Measurements from ENCODE around the gene UFD1. TPM values are rescaled to one million over a fixed set of nuclear protein-coding genes. Genes with fewer than 3 reads are reported as not detected.

UFD1 gene
- total and polyA plus RNA-seq, 2 of the 4 experiments (the other 2 are of a cell fraction): 149 to 152 TPM

GRCh38 chr22:19494001-19494560 lies 15.1 kb upstream of the UFD1 start (continued):
- no peak for TF ChIP-seq CHD1 (IDR thresholded peaks at IDR 0.05; ENCODE audit: low read depth, low read length)
- TF ChIP-seq SMC3 (IDR thresholded peaks at IDR 0.05; ENCODE audit: low read depth, low read length): no peak
- no peak for TF ChIP-seq RAD21 (IDR thresholded peaks at IDR 0.05; ENCODE audit: low read length)

GRCh38 chr22:19492504-19493174 lies 13.6 kb upstream of the UFD1 start:
- Histone ChIP-seq H3K36me3 (ENCODE audit: control insufficient read depth, insufficient read depth, low read length) (peaks cover 1% of the 10 kb centered on the region), H2BK20ac (ENCODE audit: low read depth, low read length) (no peak overlapping the region), H3K27ac (ENCODE audit: insufficient read depth, low read length) (no peak overlapping the region), H3K18ac (ENCODE audit: low read depth, low read length) (no peak overlapping the region), H3K56ac (ENCODE audit: extremely low read depth, insufficient read depth, low read length) (no peak overlapping the region), H3K14ac (replicated peaks; ENCODE audit: low read depth, low read length) (no peak overlapping the region), H2AK9ac (replicated peaks; ENCODE audit: low read depth, low read length, poor library complexity) (no peak overlapping the region), H3K9ac (ENCODE audit: low read depth, low read length) (no peak overlapping the region), H3K23ac (ENCODE audit: low read depth, low read length) (no peak overlapping the region), H4K8ac (ENCODE audit: low read depth in 2 of 2, low read length in 2 of 2) (no peak overlapping the region), H3K9me3 (ENCODE audit: control insufficient read depth, insufficient read depth, low read length) (no peaks in the 10 kb centered on the region), H3K79me1 (ENCODE audit: low read depth in 1 of 2, low read length in 2 of 2) (no peaks in the 10 kb centered on the region), H3K4me2 (ENCODE audit: low read depth, low read length) (no peak overlapping the region), H2AFZ (replicated peaks; ENCODE audit: low read length, poor library complexity) (no peak overlapping the region), H4K5ac (ENCODE audit: low read depth, low read length) (no peak overlapping the region), H4K91ac (ENCODE audit: insufficient read depth, low read depth, low read length) (no peak overlapping the region), H2BK15ac (ENCODE audit: low read depth, low read length) (no peak overlapping the region), H3K4me3 (ENCODE audit: insufficient read depth, low read depth, low read length) (no peak overlapping the region), H4K20me1 (ENCODE audit: insufficient read depth, low read length) (no peaks in the 10 kb centered on the region), H3K4me1 (ENCODE audit: control insufficient read depth, insufficient read depth, low read length) (peaks cover 3% of the 10 kb centered on the region), H3K27me3 (ENCODE audit: control insufficient read depth, insufficient read depth, low read length) (no peaks in the 10 kb centered on the region), H3K9me1 (ENCODE audit: insufficient read depth, low read length) (peaks cover 4% of the 10 kb centered on the region; the same call in 1 of the 2 replicates), H2BK5ac (ENCODE audit: low read depth, low read length, poor library complexity, severe bottlenecking) (no peak overlapping the region), H2BK120ac (ENCODE audit: low read depth, low read length) (no peak overlapping the region), H2AK5ac (ENCODE audit: low read depth, low read length) (no peak overlapping the region), H3K4ac (ENCODE audit: low read depth, low read length) (no peak overlapping the region)
- BruUV-seq (replicated peaks): no TSS peak
- ChIA-PET POLR2A (ENCODE audit: unreplicated experiment) (no interaction called here), CTCF (no interaction called here)
- ATAC-seq (ENCODE audit: low read depth): no peak
- WGBS, 2 experiments (ENCODE audit: extremely low coverage in 2 of 2, insufficient read length in 1 of 2): no CpG with 5 or more reads among the region's 6 CpGs
- TF ChIP-seq BHLHE40 (IDR thresholded peaks at IDR 0.05; ENCODE audit: low read depth, low read length) (no peak), MAFK (IDR thresholded peaks at IDR 0.05; ENCODE audit: low read depth, low read length) (no peak), CHD1 (IDR thresholded peaks at IDR 0.05; ENCODE audit: low read depth, low read length) (no peak), CTCF (conservative IDR thresholded peaks at IDR 0.05; ENCODE audit: low read depth, low read length) (no peak), RAD21 (IDR thresholded peaks at IDR 0.05; ENCODE audit: low read length) (no peak), POLR2A (IDR thresholded peaks at IDR 0.05; ENCODE audit: low read depth, low read length) (no peak), USF2 (IDR thresholded peaks at IDR 0.05; ENCODE audit: low read depth, low read length) (no peak), NFE2L2 (IDR thresholded peaks at IDR 0.05; ENCODE audit: low read depth, low read length) (no peak), CEBPB (IDR thresholded peaks at IDR 0.05; ENCODE audit: low read depth, low read length) (no peak), RCOR1 (IDR thresholded peaks at IDR 0.05; ENCODE audit: insufficient replicate concordance, low read length) (no peak)
- dilution Hi-C loops (cut with HindIII; ENCODE audit: low sequenced_read_pairs, unreplicated experiment) (no loop called here), intact Hi-C loops (cut with micrococcal nuclease) (no loop called here), in situ Hi-C loops (cut with MboI; ENCODE audit: low sequenced_read_pairs) (no loop called here)
- no peak for DNase-seq
